PC-3 (cell line): ENCODE data around the gene RNF151.

Experiments
- EZH2 ChIP-seq: fragments of 300-600 bp; sonication (generic); IDR thresholded peaks from one replicate; pipeline ENCODE4 v1.6.1; 2017; ENCODE audit warnings: antibody characterized with exemption, mild to moderate bottlenecking, low read length; ENCODE audit not compliant: unreplicated experiment
- EZH2phosphoT487 ChIP-seq: fragments of 300-600 bp; sonication (generic); IDR thresholded peaks from 2 replicates; pipeline ENCODE4 v1.6.1; 2018; ENCODE audit warnings: mild to moderate bottlenecking, antibody characterized with exemption, low read length, borderline replicate concordance
- TF ChIP-seq, protein P1 (sequence below): fragments of 300-600 bp; sonication (generic); conservative IDR thresholded peaks from 2 replicates; pipeline ENCODE4 v1.5.1; 2017; ENCODE audit warnings: antibody characterized with exemption, low read depth, mild to moderate bottlenecking, low read length

DNA sequence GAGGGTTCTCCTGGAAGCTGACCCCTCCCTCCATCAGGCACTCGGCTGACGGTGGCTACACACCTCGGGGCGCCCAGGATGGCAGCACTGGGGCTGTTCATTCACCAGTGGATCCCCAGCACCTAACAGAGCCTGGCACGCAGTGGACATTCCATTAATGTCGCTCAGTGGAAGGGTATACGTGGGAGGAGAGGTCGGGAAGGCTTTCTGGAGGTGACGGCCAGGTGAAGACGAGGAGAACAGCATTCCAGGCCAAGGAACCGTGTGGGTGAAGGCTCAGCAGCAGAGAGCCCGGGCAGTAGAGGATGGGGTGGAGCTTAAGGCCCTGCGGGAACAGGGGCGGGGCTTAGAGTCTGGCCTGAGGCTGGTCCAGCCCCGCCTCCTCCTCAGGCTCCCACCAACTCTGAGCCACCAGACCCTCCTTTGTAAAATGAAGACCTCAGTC, 45.9 kb upstream of the RNF151 start:
- TF ChIP-seq, protein P1, sequence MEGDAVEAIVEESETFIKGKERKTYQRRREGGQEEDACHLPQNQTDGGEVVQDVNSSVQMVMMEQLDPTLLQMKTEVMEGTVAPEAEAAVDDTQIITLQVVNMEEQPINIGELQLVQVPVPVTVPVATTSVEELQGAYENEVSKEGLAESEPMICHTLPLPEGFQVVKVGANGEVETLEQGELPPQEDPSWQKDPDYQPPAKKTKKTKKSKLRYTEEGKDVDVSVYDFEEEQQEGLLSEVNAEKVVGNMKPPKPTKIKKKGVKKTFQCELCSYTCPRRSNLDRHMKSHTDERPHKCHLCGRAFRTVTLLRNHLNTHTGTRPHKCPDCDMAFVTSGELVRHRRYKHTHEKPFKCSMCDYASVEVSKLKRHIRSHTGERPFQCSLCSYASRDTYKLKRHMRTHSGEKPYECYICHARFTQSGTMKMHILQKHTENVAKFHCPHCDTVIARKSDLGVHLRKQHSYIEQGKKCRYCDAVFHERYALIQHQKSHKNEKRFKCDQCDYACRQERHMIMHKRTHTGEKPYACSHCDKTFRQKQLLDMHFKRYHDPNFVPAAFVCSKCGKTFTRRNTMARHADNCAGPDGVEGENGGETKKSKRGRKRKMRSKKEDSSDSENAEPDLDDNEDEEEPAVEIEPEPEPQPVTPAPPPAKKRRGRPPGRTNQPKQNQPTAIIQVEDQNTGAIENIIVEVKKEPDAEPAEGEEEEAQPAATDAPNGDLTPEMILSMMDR: no peak
- TF ChIP-seq EZH2 (no peak), EZH2phosphoT487 (no peak)
